Natural killer cell (primary cell): ENCODE data around the gene TCF4. TPM values are rescaled to one million over a fixed set of nuclear protein-coding genes. Genes with fewer than 3 reads are reported as not detected.

Experiments used
- ATAC-seq, 3 donors: fragments of 150-1000 bp in 2 of 3; fragments of 200-7000 bp in 1 of 3; cut with Tn5 transposase; 1 replicate in 1 of 3; 2 replicates in 2 of 3; pipeline ENCODE4 v1.10.0; 2021; ENCODE audit warnings: mild to moderate bottlenecking in 2 of 3, moderate library complexity in 2 of 3
- DNase-seq, 2 donors: peaks; one replicate each; pipeline versions ENCODE4 v3.0.0 to v3.0.0-alpha.2; 2013 to 2021; ENCODE audit warnings: mixed read lengths in 1 of 2
- H3K27ac ChIP-seq: one replicate; pipeline ENCODE4 v1.5.1; 2013; ENCODE audit warnings: mild to moderate bottlenecking, low read length
- H3K27me3 ChIP-seq: one replicate; pipeline ENCODE4 v1.6.1; 2013; ENCODE audit warnings: low read length; ENCODE audit not compliant: control insufficient read depth, insufficient read depth
- H3K36me3 ChIP-seq: one replicate; pipeline ENCODE4 v1.6.1; 2013; ENCODE audit warnings: low read length; ENCODE audit not compliant: control insufficient read depth, insufficient read depth
- H3K4me1 ChIP-seq: one replicate; pipeline ENCODE4 v1.6.1; 2013; ENCODE audit warnings: low read length; ENCODE audit not compliant: control insufficient read depth, insufficient read depth
- H3K4me3 ChIP-seq: one replicate; pipeline ENCODE4 v1.5.1; 2013; ENCODE audit warnings: low read length
- H3K9me3 ChIP-seq: one replicate; pipeline ENCODE4 v1.6.1; 2013; ENCODE audit warnings: low read length; ENCODE audit not compliant: control insufficient read depth, insufficient read depth
- H3K27ac Mint-ChIP-seq, 2 donors: one replicate each; pipeline ENCODE4 v1.8.0; 2022; ENCODE audit warnings: mild to moderate bottlenecking in 2 of 2, mixed read lengths in 2 of 2, moderate library complexity in 1 of 2
- H3K27me3 Mint-ChIP-seq, 2 donors: one replicate each; pipeline ENCODE4 v1.8.0; 2022; ENCODE audit warnings: low read depth in 2 of 2, mixed read lengths in 2 of 2
- H3K36me3 Mint-ChIP-seq: one replicate; pipeline ENCODE4 v1.8.0; 2022; ENCODE audit warnings: mixed read lengths
- H3K4me1 Mint-ChIP-seq, 2 donors: one replicate each; pipeline ENCODE4 v1.8.0; 2022; ENCODE audit warnings: mixed read lengths in 2 of 2
- H3K4me3 Mint-ChIP-seq: one replicate; pipeline ENCODE4 v1.8.0; 2022; ENCODE audit warnings: mild to moderate bottlenecking, moderate library complexity, mixed read lengths
- H3K9me3 Mint-ChIP-seq, 2 donors: one replicate each; pipeline ENCODE4 v1.8.0; 2022; ENCODE audit warnings: mixed read lengths in 2 of 2
- CTCF ChIP-seq: fragments of 200-600 bp; IDR thresholded peaks from one replicate; pipeline ENCODE4 v1.8.0; 2022; ENCODE audit warnings: antibody characterized with exemption
- WGBS: methylation state at CpG from one replicate; pipeline ENCODE4 v1.1.7; 2013; ENCODE audit warnings: missing lambda C conversion rate; ENCODE audit not compliant: insufficient coverage; 5-methylcytosine and 5-hydroxymethylcytosine counted together
- intact Hi-C: fragments of 100-400 bp; cut with micrococcal nuclease; formaldehyde crosslinking; loops from one replicate; pipeline ENCODE4 v1.14.2; 2022
- total RNA-seq, 4 donors: library from RNA; stranded (reverse); fragments of 120-200 nt in 1 of 4; gene quantifications; one replicate each; pipeline versions ENCODE4 v1.2.3 to v1.2.4, GENCODE V29; 2013 to 2022

The TCF4 gene
- total RNA-seq, 3 donors from 2014 or later (not counting 1 experiment from before 2014, with no cell fraction given): 8.3 to 16.5 (median 9.0) TPM

GRCh38 chr18:55317864-55318263 is 270.1 kb downstream of the TCF4 start:
- no peaks in the 10 kb centered on the region for H3K36me3 ChIP-seq
- 58% methylated on average over 2 of the region's 6 CpGs for WGBS
- Mint-ChIP-seq H3K27me3 (peaks cover 6 to 8% of the 10 kb centered on the region in 2 donors), H3K36me3 (no peaks in the 10 kb centered on the region), H3K4me1 (peaks cover 20 to 27% of the 10 kb centered on the region in 2 donors), H3K27ac (no peak overlapping the region), H3K9me3 (no peaks in the 10 kb centered on the region), H3K4me3 (peak overlapping the region; percentile 53)
- H3K27me3 ChIP-seq: no peaks in the 10 kb centered on the region
- H3K4me1 ChIP-seq: peaks cover 4% of the 10 kb centered on the region
- no peaks in the 10 kb centered on the region for H3K9me3 ChIP-seq
- ATAC-seq: no peak
- intact Hi-C loops: no loop called here
- no peak overlapping the region for H3K27ac ChIP-seq
- peak overlapping the region; percentile 13 for H3K4me3 ChIP-seq
- TF ChIP-seq CTCF: no peak
- DNase-seq: no peak

GRCh38 chr18:55317324-55317723 is 270.7 kb downstream of the TCF4 start:
- Mint-ChIP-seq H3K4me1 (peaks cover 20 to 27% of the 10 kb centered on the region in 2 donors), H3K4me3 (no peak overlapping the region), H3K9me3 (no peaks in the 10 kb centered on the region), H3K36me3 (no peaks in the 10 kb centered on the region), H3K27me3 (peaks cover 6 to 8% of the 10 kb centered on the region in 2 donors), H3K27ac (no peak overlapping the region)
- ATAC-seq: no peak
- H3K27ac ChIP-seq: no peak overlapping the region
- H3K4me1 ChIP-seq: no peaks in the 10 kb centered on the region
- H3K4me3 ChIP-seq: no peak overlapping the region
- H3K27me3 ChIP-seq: no peaks in the 10 kb centered on the region
- intact Hi-C loops: no loop called here
- no CpG with 5 or more reads among the region's 1 CpG for WGBS
- DNase-seq: no peak
- no peaks in the 10 kb centered on the region for H3K9me3 ChIP-seq
- no peaks in the 10 kb centered on the region for H3K36me3 ChIP-seq
- TF ChIP-seq CTCF: no peak

DNA sequence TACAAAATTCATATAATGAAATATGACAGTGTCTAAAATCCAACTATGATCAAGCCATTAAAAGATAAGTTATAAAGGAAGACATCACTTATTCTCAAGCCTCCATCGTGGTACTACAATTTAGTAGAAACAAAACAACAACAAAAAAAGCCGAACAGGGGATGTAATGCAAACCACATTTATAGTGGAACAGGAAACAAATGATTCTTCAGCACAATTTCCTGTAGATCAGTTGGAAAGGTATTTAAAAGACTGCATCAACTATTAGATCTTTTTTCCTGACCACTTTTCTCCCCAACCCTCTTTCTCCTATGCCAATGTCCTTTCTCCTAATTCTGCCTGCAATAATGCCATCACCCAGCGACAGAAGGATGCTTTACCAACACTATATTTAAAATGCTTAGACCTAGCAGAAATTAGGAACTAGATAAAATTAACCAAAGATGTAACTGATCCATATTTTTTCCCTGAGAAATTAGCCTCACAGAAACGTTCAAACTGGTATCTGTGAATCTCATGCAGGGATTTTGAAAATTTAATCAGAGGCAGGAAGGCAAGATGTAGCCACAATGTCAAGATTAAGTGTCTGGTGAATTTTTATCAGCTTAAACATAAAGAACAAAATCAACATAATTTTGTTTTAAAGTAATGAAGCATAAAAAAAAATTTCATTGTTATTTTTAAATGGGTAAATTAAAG is 271.4 kb downstream of the TCF4 start:
- H3K9me3 ChIP-seq: no peaks in the 10 kb centered on the region
- no peak overlapping the region for H3K27ac Mint-ChIP-seq
- no peak overlapping the region for H3K4me3 ChIP-seq

More for the DNA sequence above, 271.4 kb downstream of the TCF4 start:
- Mint-ChIP-seq H3K36me3 (no peaks in the 10 kb centered on the region), H3K9me3 (no peaks in the 10 kb centered on the region), H3K4me3 (no peak overlapping the region), H3K27me3 (peaks cover 4 to 8% of the 10 kb centered on the region in 2 donors), H3K4me1 (peaks cover 14 to 21% of the 10 kb centered on the region in 2 donors)
- no peak for TF ChIP-seq CTCF
- Histone ChIP-seq H3K27ac (no peak overlapping the region), H3K4me1 (no peaks in the 10 kb centered on the region), H3K27me3 (no peaks in the 10 kb centered on the region), H3K36me3 (no peaks in the 10 kb centered on the region)
- ATAC-seq (no peak), DNase-seq (no peak)
- intact Hi-C loops: no loop called here
- 22% methylated on average over 3 of the region's 4 CpGs for WGBS
